ENCODE results near the gene GALNT7.

GRCh38 chr4:173367285-173367684, 198.7 kb downstream of the GALNT7 start:
- TF ChIP-seq MAX (IDR thresholded peaks at IDR 0.05; ENCODE audit: insufficient read depth, insufficient read length) (no peak), CTCF (IDR thresholded peaks at IDR 0.05; ENCODE audit: extremely low read depth in 1 of 2, insufficient read depth in 1 of 2, low read depth in 1 of 2, low read length in 2 of 2) (no peak), EZH2 (IDR thresholded peaks at IDR 0.05; ENCODE audit: borderline replicate concordance, low read depth, low read length, severe bottlenecking) (no peak), POLR2AphosphoS5 (IDR thresholded peaks at IDR 0.05; ENCODE audit: insufficient read depth, low read depth, low read length) (no peak)

Measured in endothelial cell of umbilical vein (primary cell).